K562 (cell line): Measurements from ENCODE around the gene TOMM6. TPM values are rescaled to one million over a fixed set of nuclear protein-coding genes. Genes with fewer than 3 reads are reported as not detected.
A peak's percentile ranks its signal among the peaks of the same experiment; 100 is the strongest.

ENCODE experiments used
- ATF7 ChIP-seq: fragments of 450-650 bp; IDR thresholded peaks from 2 replicates; pipeline ENCODE4 v1.7.1; 2014; ENCODE audit warnings: mild to moderate bottlenecking, moderate library complexity
- ESRRB ChIP-seq: fragments of 250-450 bp; sonication (Bioruptor Pico); IDR thresholded peaks from 2 replicates; pipeline ENCODE4 v1.5.0; 2020; ENCODE audit warnings: mild to moderate bottlenecking, moderate library complexity, borderline replicate concordance
- FOSL1 ChIP-seq: fragments of 200-800 bp; sonication (Bioruptor generic); conservative IDR thresholded peaks from 2 replicates; pipeline ENCODE4 v1.6.1; 2016; ENCODE audit warnings: missing genetic modification characterization, missing compliant biosample characterization
- MGA ChIP-seq: fragments of 450-650 bp; IDR thresholded peaks from 2 replicates; pipeline ENCODE4 v1.6.1; 2016; ENCODE audit warnings: mild to moderate bottlenecking, moderate library complexity
- NFE2 ChIP-seq: IDR thresholded peaks from 2 replicates; pipeline ENCODE4 v1.6.1; 2014; ENCODE audit warnings: antibody characterized with exemption, low read depth
- ZNF23 ChIP-seq: fragments of 250-450 bp; sonication (Bioruptor Pico); IDR thresholded peaks from 2 replicates; pipeline ENCODE4 v1.4.0; 2020; ENCODE audit warnings: mild to moderate bottlenecking
- ZNF384 ChIP-seq: IDR thresholded peaks from 2 replicates; pipeline ENCODE4 v1.6.1; 2012; ENCODE audit warnings: low read depth, low read length, improper control_type of control experiment
- polyA plus RNA-seq, 8 experiments: library from polyadenylated mRNA; depleted of rRNA in 4 of 8; stranded (reverse) in 5 of 8; unstranded in 3 of 8; fragments of >200 nt; fragmentation: Nextera tagmentation in 2 of 8; fragmentation: Illumina TruSeq in 1 of 8; extraction: Ambion mirVana in 2 of 8; extraction: Trizol in 1 of 8; gene quantifications; 2 replicates each; pipeline versions ENCODE4 v1.2.1 to v1.2.3, GENCODE V29; 2011 to 2014; ENCODE audit warnings: inconsistent platforms in 1 of 8, missing spikeins in 1 of 8
- total RNA-seq, 7 experiments: library from RNA; depleted of rRNA in 6 of 7; stranded (reverse); fragments of >200 nt in 6 of 7; fragmentation: Illumina TruSeq in 2 of 7; extraction: Trizol in 2 of 7; gene quantifications; 2 replicates each; pipeline versions ENCODE4 v1.2.1 to v1.2.3, GENCODE V29; 2011 to 2021; ENCODE audit warnings: low replicate concordance in 1 of 7
- TF ChIP-seq, protein P1 (sequence below): fragments of 250-450 bp; sonication (Bioruptor Pico); IDR thresholded peaks from 2 replicates; pipeline ENCODE4 v1.8.0; 2021; ENCODE audit warnings: moderate library complexity, mild to moderate bottlenecking, inconsistent platforms

The TOMM6 gene
- total and polyA plus RNA-seq, 9 of the 15 experiments (the other 6 are each of a cell fraction or from before 2014, with no cell fraction given): 380 to 2,097 (median 1,065) TPM

DNA sequence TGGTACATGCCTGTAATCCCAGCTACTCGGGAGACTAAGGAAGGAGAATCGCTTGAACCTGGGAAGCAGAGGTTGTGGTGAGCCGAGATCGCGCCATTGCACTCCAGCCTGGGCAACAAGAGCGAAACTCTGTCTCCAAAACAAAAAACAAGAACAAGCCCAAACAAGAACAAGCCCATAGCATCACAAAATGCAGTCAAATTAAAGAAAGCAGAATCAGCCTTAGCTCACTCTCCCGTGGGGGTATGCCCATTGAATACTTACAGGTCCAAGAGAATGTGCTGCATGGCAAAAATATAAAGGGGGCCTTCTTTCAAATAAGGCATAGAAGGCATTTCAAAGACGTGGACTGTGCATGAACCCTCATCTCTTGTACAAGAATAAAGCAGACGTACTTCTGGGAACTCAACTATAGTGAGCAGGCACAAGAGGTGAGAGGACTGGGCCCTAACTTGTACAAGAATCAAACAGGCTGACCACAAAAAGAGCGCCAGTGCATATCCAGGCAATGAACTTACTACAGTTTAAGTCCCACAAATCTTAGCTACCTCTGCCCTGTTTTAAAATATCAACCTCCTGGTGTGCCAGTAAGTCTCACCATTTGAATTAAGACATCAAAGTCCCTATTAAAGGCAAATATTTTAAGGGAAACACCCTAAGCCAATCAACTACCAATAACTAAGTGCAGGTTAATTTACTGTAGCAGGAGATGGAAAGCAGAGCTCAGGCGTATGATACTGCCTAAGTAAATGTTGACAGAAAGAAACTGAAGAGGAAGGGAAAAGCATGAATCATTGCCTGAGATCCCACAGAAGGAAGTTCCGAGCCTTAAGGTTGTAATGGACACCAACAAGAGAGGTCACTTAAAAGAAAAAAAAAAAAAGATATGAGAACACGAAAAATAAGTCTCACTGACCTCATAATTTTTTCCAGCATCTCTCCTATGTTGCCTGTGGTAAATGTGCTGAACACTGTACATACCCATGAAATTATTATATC, 37.4 kb downstream of the TOMM6 start (continued):
- TF ChIP-seq MGA: no peak
- TF ChIP-seq, protein P1, sequence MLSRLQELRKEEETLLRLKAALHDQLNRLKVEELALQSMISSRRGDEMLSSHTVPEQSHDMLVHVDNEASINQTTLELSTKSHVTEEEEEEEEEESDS: no peak
- peak; percentile 30; the same call in 1 of the 2 replicates for TF ChIP-seq ATF7
- TF ChIP-seq NFE2: 0 out of 2 replicates have a peak, but pooled peaks have one; percentile 18
- peak; percentile 67 for TF ChIP-seq FOSL1 (tag)
- no peak for TF ChIP-seq ESRRB
- TF ChIP-seq ZNF23 (CRISPR knock-in tag): no peak
- peak; percentile 59 for TF ChIP-seq ZNF384
- TF ChIP-seq, all 486 proteins: peak for 10
